ENCODE measurements around the gene SOS2.

The SOS2 gene

DNA sequence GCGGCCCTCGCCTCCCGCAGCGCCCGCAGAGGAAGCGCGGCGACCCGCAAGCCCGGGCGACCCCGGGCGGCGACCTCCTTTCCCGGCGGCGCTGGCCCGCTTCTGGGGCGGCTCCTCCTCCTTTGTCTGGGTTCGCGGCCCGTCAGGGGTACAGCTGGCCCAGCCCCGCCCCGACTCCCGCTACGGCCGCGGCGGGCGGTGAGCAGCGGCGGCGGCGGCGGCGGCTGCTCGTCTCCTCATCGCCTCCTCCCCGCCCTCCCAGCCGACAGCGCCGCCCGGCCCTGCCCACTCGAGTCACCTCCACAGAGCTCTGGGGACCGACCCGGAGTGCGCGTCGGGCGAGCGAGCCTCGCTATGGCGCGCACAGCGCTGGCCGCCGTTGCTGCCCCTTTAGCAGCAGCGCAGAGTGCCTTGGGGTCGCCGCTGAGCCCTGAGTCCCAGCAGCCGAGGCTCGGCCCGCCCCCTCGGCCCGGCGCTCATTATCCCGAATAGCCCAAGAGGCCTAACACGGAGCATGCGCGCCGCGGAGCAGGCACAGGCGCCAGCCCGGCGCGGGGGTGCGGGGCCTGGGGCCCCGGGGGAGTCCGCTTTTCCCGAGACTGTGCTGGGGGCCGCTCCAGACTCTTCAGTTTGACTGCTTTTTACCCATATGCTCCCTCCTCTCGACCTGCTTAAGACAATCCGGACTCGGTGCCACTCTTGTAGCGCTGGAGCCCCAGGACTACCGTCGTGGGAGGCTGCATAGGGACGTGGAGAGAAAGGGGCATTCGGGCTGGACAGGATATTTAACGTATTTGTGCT lies at the start of gene SOS2:
SOS2 (minus strand) TSS at position 104 of the 801 bp plus-strand sequence. CDS start 295 bp downstream, outside the sequence.
- DNase-seq = peak; percentile 78

- no peak for DNase-seq
Measured at GRCh38 chr14:50272498-50272897, 41.1 kb upstream of the SOS2 start.

- DNase-seq = no peak
Measured at GRCh38 chr14:50270932-50271331, 39.6 kb upstream of the SOS2 start.

DNA sequence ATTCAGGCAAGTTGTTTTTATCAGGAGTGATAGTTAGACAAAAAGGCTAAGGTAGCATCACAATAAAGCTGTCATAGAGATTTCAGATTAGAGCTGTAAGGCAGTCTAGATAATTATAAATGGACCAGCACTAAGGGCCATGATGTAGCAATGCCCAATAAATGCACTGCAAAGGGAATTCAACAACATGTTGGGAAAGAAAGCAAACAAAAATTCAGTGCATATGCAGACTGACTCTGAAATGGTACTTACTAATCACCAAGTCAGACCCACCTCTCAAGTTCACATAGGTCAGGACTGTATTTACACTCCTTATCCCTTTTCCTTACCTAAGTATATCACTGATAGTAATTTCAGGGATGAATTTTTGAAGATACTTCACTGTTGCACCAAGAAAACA lies 33.7 kb upstream of the SOS2 start:
- no peak for DNase-seq

- DNase-seq = no peak
Measured at GRCh38 chr14:50263321-50263720, 31.9 kb upstream of the SOS2 start.

GRCh38 chr14:50262865-50263264 lies 31.5 kb upstream of the SOS2 start:
- no peak for DNase-seq

- peak; percentile 13 for DNase-seq
Measured at GRCh38 chr14:50260511-50260910, 29.1 kb upstream of the SOS2 start.

- DNase-seq = no peak
Measured at GRCh38 chr14:50260072-50260471, 28.7 kb upstream of the SOS2 start.

DNA sequence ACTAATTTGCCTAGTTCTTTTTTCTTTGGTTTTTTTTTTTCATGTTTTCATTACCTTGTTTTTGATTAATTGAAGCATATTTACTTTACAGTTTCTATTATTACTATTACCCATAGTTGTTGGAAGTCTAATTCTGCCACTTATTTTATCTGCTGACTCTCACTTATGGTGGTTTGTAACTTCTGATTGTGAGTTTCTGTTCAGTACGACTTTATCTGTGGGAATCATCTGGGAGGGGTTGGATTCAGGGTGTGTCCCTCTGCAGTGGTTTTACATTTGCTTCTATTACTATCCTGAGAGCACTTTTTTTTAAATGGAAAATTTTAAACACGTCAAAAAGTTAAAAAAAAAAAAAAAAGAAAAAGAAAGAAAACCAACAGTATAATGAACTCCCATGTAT lies 26.4 kb upstream of the SOS2 start:
- DNase-seq = no peak

DNA sequence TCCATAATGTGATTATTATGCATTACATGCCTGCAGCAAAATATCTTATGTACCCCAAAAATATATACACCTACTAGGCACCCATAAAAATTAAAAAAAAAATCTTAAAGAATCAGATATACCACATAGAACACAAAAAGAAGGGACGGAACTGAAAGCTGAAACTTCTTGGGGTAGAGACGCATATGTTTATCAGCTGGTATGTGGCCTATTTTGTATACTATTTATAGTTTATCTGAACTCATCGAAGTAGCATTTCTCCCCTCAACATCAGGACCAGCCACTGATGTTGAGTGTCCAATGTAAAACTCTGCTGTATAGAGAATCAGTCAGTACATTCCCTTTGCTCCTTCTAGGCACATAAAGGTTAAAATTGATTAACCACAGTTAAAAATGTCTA lies 22.9 kb upstream of the SOS2 start:
- DNase-seq = no peak

GRCh38 chr14:50249136-50249775 lies 17.9 kb upstream of the SOS2 start:
- no peak for DNase-seq

DNA sequence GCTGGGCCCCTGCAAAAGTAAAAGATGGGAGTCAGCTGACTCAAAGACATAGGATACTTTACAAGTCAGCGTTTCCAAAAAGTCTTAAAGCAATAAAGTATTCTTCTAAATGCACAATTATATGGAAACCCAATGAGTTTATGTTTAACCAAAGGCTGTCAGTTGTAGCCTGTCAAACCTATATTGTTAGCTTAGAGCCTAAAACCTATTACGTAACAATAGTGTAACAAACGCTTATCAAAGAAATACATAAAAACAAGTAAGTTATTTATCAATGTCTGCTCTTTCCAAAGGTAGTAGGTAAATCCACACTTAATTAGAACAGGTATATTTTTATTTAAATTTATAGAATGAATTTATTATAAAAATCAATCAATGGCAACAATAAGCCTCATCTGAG lies 15.9 kb upstream of the SOS2 start:
- DNase-seq = no peak

GRCh38 chr14:50242566-50243310 lies 11.4 kb upstream of the SOS2 start:
- no peak for DNase-seq

DNA sequence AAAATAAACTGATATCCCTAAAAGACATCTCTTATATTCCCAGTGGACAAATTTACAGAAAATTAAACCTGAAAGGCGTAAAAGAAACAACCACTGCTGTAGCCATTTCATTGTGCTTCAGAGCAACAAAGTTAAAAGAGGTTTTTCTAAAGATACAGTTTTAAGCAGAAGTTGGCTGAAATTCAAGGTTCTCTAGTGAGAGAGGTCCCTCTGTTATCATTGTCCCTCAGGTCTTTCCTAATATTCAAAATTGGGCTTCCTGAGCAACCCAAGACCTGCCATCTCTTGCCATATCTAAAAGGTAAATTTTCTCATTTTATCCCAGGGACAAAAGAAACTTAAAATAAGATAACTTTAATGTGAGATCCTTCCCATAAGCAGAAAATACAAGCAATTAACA lies 10.7 kb upstream of the SOS2 start:
- DNase-seq = no peak

- DNase-seq = no peak
Measured at GRCh38 chr14:50237427-50237826, 6.0 kb upstream of the SOS2 start.

- DNase-seq = no peak
Measured at GRCh38 chr14:50233951-50234250, 2.5 kb upstream of the SOS2 start.

DNA sequence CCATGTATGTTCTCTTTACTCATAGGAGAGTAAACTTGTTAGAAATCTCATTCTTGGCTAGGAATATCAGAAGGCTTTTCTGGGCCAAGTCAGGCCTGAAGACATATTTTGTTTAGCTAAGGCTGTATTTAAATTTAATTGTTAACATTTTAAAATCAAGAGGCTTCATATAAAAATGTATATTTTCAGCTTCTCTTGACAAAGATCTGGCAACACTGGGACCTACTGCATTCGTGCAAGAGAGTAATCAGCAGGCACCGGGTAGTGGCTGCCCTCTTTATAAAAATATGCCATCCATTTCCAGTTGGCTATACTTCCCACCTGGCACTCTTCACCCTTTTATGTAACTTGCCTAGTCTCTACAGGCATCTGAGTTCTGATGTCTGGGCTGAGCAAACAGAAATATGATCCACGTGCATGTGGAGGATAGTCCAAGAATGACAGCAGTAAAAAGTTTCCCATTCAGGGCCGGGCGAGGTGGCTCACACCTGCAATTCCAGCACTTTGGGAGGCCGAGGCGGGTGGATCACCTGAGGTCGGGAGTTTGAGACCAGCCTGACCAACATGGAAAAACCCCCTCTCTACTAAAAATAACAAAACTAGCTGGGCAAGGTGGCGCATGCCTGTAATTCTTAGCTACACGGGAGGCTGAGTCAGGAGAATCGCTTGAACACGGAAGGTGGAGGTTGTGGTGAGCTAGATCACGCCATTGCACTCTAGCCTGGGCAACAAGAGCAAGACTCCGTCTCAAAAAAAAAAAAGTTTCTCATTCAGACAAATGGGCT lies 2.0 kb upstream of the SOS2 start:
- peak; percentile 43 for DNase-seq

- no peak for DNase-seq
Measured at GRCh38 chr14:50232276-50232642, 881 bp upstream of the SOS2 start.

DNA sequence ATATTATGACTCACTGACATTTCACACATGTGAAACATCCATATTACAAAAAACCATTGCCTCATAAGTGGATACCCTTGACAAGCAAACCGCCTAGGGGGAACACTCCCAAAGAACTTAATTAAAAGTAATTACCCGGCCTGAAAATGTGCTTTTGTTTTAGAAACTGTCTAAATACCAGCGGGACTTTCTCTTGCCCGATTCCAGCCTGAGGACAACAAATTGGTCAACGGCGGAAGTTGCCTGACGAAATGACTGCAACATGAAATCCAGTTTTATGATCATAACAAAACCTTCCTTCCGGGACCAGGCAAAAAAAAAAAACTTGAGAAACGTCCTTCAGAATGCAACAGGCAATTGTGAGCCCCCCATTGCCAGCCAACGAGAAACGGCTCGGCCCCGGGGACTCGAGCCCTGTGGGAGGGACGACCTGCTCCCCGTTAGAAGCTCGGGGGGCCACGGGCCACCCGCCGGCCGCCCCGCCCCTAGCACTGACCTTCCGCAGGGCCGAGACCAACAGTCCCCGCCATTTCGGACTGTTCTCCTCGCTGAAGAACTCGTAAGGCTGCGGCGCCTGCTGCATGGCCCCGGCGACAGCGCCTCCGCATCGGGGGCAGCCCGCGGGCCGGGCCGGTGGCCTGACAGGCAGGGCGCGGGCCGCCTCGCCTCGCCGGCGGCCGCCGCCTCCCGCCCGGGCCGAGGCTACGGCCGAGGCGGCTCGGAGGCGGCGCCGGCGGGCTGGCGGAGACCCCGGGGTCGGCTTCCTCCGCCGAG lies 490 bp downstream of the SOS2 start:
- DNase-seq = peak; percentile 36

DNA sequence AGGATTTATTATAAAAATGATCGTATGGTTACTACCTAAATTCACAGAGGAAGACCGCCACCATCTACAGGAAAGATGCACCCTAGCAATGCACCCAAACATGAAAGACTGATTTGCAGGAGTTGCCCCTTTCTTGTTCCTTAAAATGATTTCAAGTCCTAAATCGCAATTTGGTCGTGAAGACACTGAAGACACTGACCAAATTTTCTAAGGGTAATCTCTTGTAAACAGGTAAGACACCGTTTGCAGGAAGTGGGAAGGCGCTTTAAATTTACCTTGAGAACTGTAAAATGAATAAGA lies 1.0 kb downstream of the SOS2 start:
- no peak for DNase-seq

DNA sequence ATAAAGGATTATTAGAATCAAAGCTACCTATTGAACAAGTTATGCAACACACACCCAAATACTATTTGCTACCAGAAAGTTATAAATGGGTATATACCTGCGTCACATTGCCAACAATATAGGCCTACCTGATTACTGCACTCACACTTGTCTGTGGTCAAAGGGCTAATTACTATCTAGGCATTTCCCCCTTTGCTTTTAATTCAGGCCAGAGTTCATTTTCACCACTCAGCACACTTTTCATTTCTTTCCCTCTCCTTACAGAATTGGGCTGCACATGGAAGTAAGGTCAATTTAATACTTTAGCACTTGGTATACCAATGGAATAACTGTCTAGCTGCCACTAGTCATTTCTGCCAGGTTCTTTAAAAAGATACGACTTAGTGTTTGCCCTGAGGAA lies 1.7 kb downstream of the SOS2 start:
- DNase-seq = no peak

DNA sequence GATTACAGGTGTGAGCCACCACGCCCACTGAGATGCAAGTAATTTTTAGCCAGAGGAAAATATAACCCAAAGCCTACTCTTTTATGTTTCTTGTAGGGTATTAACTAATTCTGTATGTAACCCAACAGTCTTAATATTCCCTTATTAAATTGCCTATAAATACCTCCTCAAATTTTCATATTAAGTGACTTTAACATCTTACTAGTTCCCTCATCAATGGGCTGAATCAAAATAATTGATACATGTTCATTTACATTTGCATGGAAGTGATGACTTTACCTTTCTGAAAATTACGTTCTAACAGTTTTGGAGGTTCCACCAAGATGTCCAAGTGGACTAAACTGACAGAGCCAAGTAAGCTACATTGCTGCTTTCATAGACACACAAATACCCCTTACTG lies 3.1 kb downstream of the SOS2 start:
- no peak for DNase-seq

DNA sequence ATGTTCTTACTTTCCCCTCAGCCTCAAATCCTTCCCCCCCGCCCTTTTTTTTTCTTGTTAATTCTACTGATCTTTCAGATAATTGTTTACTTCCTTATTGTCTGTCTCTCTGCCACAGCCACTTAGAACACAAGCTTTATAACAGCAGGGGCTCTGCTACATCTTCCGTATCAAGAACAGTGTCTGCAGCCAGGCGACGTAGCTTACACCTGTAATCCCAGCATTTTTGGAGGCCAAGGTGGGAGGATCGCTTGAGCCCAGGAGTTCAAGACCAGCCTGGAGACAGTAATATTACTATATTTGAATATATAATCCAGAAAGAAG lies 5.4 kb downstream of the SOS2 start:
- DNase-seq = no peak

All from stimulated activated CD4-positive, alpha-beta T cell treated with anti-CD3 and anti-CD28 coated beads, Interleukin-4, amount 100 ng/mL, for 24 hours (primary cell).